CD4-positive, CD25-positive, alpha-beta regulatory T cell (primary cell): ENCODE data around the gene TIMP2. TPM values are rescaled to one million over a fixed set of nuclear protein-coding genes. Genes with fewer than 3 reads are reported as not detected.
"Not testable (repeated sequence)": the region's sequence is repeated elsewhere in the genome, so short reads cannot be mapped to it uniquely, and the experiment has no call there.

Experiments used
- ATAC-seq, 2 donors: fragments of 150-1000 bp; cut with Tn5 transposase; one replicate each; pipeline ENCODE4 v1.10.0; 2021; ENCODE audit warnings: low read depth in 2 of 2, moderate number of reproducible peaks in 2 of 2, moderate library complexity in 1 of 2
- DNase-seq, 3 donors: peaks; one replicate each; pipeline versions ENCODE4 v3.0.0 to v3.0.0-alpha.2; 2012 to 2022; ENCODE audit warnings: mixed read lengths in 1 of 3
- H3K27ac ChIP-seq: one replicate; pipeline ENCODE4 v1.7.0; 2013; ENCODE audit warnings: mild to moderate bottlenecking, low read length; ENCODE audit not compliant: insufficient read depth, poor library complexity, severe bottlenecking
- H3K27me3 ChIP-seq: one replicate; pipeline ENCODE4 v1.7.0; 2013; ENCODE audit warnings: low read length; ENCODE audit not compliant: control insufficient read depth, insufficient read depth
- H3K36me3 ChIP-seq: one replicate; pipeline ENCODE4 v1.7.0; 2013; ENCODE audit warnings: mild to moderate bottlenecking, low read length, moderate library complexity; ENCODE audit not compliant: control insufficient read depth, insufficient read depth
- H3K4me1 ChIP-seq: 2 replicates; pipeline ENCODE4 v1.7.0; 2013; ENCODE audit warnings: mild to moderate bottlenecking, low read length; ENCODE audit not compliant: insufficient read depth, control insufficient read depth, poor library complexity, severe bottlenecking
- H3K4me3 ChIP-seq: one replicate; pipeline ENCODE4 v1.7.0; 2013; ENCODE audit warnings: low read depth, mild to moderate bottlenecking, low read length, moderate library complexity
- H3K9me3 ChIP-seq, 2 experiments: 1 replicate in 1 of 2; 2 replicates in 1 of 2; pipeline ENCODE4 v1.7.0; 2013; ENCODE audit warnings: low read length in 2 of 2, mild to moderate bottlenecking in 1 of 2, moderate library complexity in 1 of 2; ENCODE audit not compliant: control insufficient read depth in 2 of 2
- H3K27ac Mint-ChIP-seq, 3 donors: one replicate each; pipeline ENCODE4 v1.8.0; 2020 to 2022; ENCODE audit warnings: mild to moderate bottlenecking in 3 of 3, mixed read lengths in 3 of 3, moderate library complexity in 2 of 3
- H3K27me3 Mint-ChIP-seq: one replicate; pipeline ENCODE4 v1.8.0; 2022; ENCODE audit warnings: mild to moderate bottlenecking, mixed read lengths
- H3K36me3 Mint-ChIP-seq: one replicate; pipeline ENCODE4 v1.8.0; 2020; ENCODE audit warnings: mixed read lengths
- H3K4me1 Mint-ChIP-seq, 4 donors: one replicate each; pipeline ENCODE4 v1.8.0; 2020 to 2022; ENCODE audit warnings: mixed read lengths in 4 of 4, mild to moderate bottlenecking in 1 of 4
- H3K4me3 Mint-ChIP-seq, 4 donors: one replicate each; pipeline ENCODE4 v1.8.0; 2020 to 2022; ENCODE audit warnings: mild to moderate bottlenecking in 4 of 4, mixed read lengths in 4 of 4, moderate library complexity in 3 of 4
- H3K9me3 Mint-ChIP-seq, 7 donors: one replicate each; pipeline ENCODE4 v1.8.0; 2020 to 2022; ENCODE audit warnings: mixed read lengths in 7 of 7, mild to moderate bottlenecking in 3 of 7, moderate library complexity in 2 of 7
- polyA plus RNA-seq, 4 donors: library from polyadenylated mRNA; unstranded; fragments of 300-500 nt; fragmentation: Illumina TruSeq; gene quantifications; one replicate each; pipeline ENCODE4 v1.2.3, GENCODE V29; 2021
- total RNA-seq: library from RNA; stranded (reverse); gene quantifications from one replicate; pipeline ENCODE4 v1.2.3, GENCODE V29; 2022

Gene TIMP2
- total and polyA plus RNA-seq, 5 donors from 2014 or later = 0.29 to 6.5 (median 0.40) TPM; not detected in 1

GRCh38 chr17:78882540-78883088, 42.6 kb downstream of the TIMP2 start:
- H3K27ac Mint-ChIP-seq = peak overlapping the region; percentile 47 to 71 (median 51)
- Histone ChIP-seq H3K4me3 (no peak overlapping the region), H3K27ac (no peak overlapping the region), H3K27me3 (no peaks in the 10 kb centered on the region), H3K36me3 (no peaks in the 10 kb centered on the region), H3K9me3 (no peaks in the 10 kb centered on the region), H3K4me1 (peaks cover 21% of the 10 kb centered on the region)
- H3K36me3 Mint-ChIP-seq = no peaks in the 10 kb centered on the region
- DNase-seq (no peak), ATAC-seq (no peak)
- peaks cover 0 to 1% (median 0%) of the 10 kb centered on the region in 7 donors for H3K9me3 Mint-ChIP-seq
- H3K4me1 Mint-ChIP-seq = peaks cover 8 to 43% (median 8%) of the 10 kb centered on the region in 4 donors
- H3K4me3 Mint-ChIP-seq = no peak overlapping the region
- no peaks in the 10 kb centered on the region for H3K27me3 Mint-ChIP-seq

GRCh38 chr17:78879635-78880186, 45.5 kb downstream of the TIMP2 start:
- peak overlapping the region; percentile 47 for H3K27ac ChIP-seq
- H3K36me3 Mint-ChIP-seq = no peaks in the 10 kb centered on the region

GRCh38 chr17:78878871-78879527, 46.2 kb downstream of the TIMP2 start:
- H3K4me1 ChIP-seq = peaks cover 21% of the 10 kb centered on the region
- Mint-ChIP-seq H3K27me3 (peaks cover 5% of the 10 kb centered on the region), H3K27ac (peak overlapping the region; percentile 76 to 93 (median 84)), H3K36me3 (no peaks in the 10 kb centered on the region), H3K4me3 (peak overlapping the region in 3 of 4 donors; percentile 33 to 86 (median 79)), H3K4me1 (peaks cover 0 to 49% (median 8%) of the 10 kb centered on the region in 4 donors), H3K9me3 (no peaks in the 10 kb centered on the region)
- no peaks in the 10 kb centered on the region for H3K27me3 ChIP-seq
- peak overlapping the region; percentile 50 for H3K4me3 ChIP-seq
- ATAC-seq = no peak
- no peaks in the 10 kb centered on the region for H3K9me3 ChIP-seq
- H3K27ac ChIP-seq = no peak overlapping the region
- DNase-seq = no peak
- H3K36me3 ChIP-seq = no peaks in the 10 kb centered on the region

More at GRCh38 chr17:78879635-78880186, 45.5 kb downstream of the TIMP2 start:
- no peaks in the 10 kb centered on the region for H3K36me3 ChIP-seq
- H3K9me3 ChIP-seq = no peaks in the 10 kb centered on the region
- Mint-ChIP-seq H3K4me3 (peak overlapping the region; percentile 33 to 86 (median 74)), H3K27ac (peak overlapping the region; percentile 84 to 93 (median 86)), H3K4me1 (peaks cover 0 to 49% (median 8%) of the 10 kb centered on the region in 4 donors), H3K27me3 (peaks cover 5% of the 10 kb centered on the region), H3K9me3 (no peaks in the 10 kb centered on the region)
- ATAC-seq = peak in 1 of 2 donors; percentile 42
- no peaks in the 10 kb centered on the region for H3K27me3 ChIP-seq
- DNase-seq = peak in 2 of 3 donors; percentile 35 to 78
- peak overlapping the region; percentile 50 for H3K4me3 ChIP-seq
- peaks cover 21% of the 10 kb centered on the region for H3K4me1 ChIP-seq

GRCh38 chr17:78878261-78878660, 46.9 kb downstream of the TIMP2 start:
- Histone ChIP-seq H3K4me3 (no peak overlapping the region), H3K27ac (no peak overlapping the region), H3K27me3 (no peaks in the 10 kb centered on the region), H3K36me3 (no peaks in the 10 kb centered on the region), H3K9me3 (no peaks in the 10 kb centered on the region), H3K4me1 (peaks cover 21% of the 10 kb centered on the region)
- Mint-ChIP-seq H3K36me3 (no peaks in the 10 kb centered on the region), H3K4me3 (peak overlapping the region in 2 of 4 donors; percentile 25 to 63), H3K27ac (peak overlapping the region in 1 of 3 donors; percentile 68), H3K27me3 (peaks cover 5% of the 10 kb centered on the region), H3K4me1 (peaks cover 0 to 43% (median 8%) of the 10 kb centered on the region in 4 donors), H3K9me3 (no peaks in the 10 kb centered on the region)
- DNase-seq (no peak), ATAC-seq (no peak)

GRCh38 chr17:78876954-78877517, 48.2 kb downstream of the TIMP2 start:
- not testable (repeated sequence) for H3K36me3 ChIP-seq, H3K27me3 Mint-ChIP-seq, H3K9me3 Mint-ChIP-seq, H3K27ac ChIP-seq, H3K4me3 Mint-ChIP-seq, H3K36me3 Mint-ChIP-seq, H3K27me3 ChIP-seq, H3K4me3 ChIP-seq, H3K9me3 ChIP-seq, DNase-seq, ATAC-seq
- peaks cover 15% of the 10 kb centered on the region for H3K4me1 ChIP-seq
- peaks cover 0 to 34% (median 6%) of the 10 kb centered on the region in 4 donors for H3K4me1 Mint-ChIP-seq
- H3K27ac Mint-ChIP-seq = peak overlapping the region in 1 of 3 donors; percentile 62

GRCh38 chr17:78876094-78876597, 49.0 kb downstream of the TIMP2 start:
- no peak overlapping the region for H3K4me3 Mint-ChIP-seq
- H3K9me3 ChIP-seq = no peaks in the 10 kb centered on the region
- ATAC-seq (no peak), DNase-seq (no peak)
- H3K36me3 ChIP-seq = no peaks in the 10 kb centered on the region
- peaks cover 0 to 32% (median 6%) of the 10 kb centered on the region in 4 donors for H3K4me1 Mint-ChIP-seq
- H3K36me3 Mint-ChIP-seq = no peaks in the 10 kb centered on the region
- H3K27ac ChIP-seq = no peak overlapping the region
- no peaks in the 10 kb centered on the region for H3K27me3 ChIP-seq
- H3K27ac Mint-ChIP-seq = no peak overlapping the region
- H3K27me3 Mint-ChIP-seq = peaks cover 5% of the 10 kb centered on the region
- no peaks in the 10 kb centered on the region for H3K9me3 Mint-ChIP-seq
- peaks cover 15% of the 10 kb centered on the region for H3K4me1 ChIP-seq
- no peak overlapping the region for H3K4me3 ChIP-seq

GRCh38 chr17:78875363-78876093, 49.7 kb downstream of the TIMP2 start:
- Mint-ChIP-seq H3K4me1 (peaks cover 0 to 30% (median 6%) of the 10 kb centered on the region in 4 donors), H3K27me3 (peaks cover 5% of the 10 kb centered on the region), H3K36me3 (no peaks in the 10 kb centered on the region), H3K27ac (peak overlapping the region in 1 of 3 donors; percentile 48), H3K9me3 (no peaks in the 10 kb centered on the region), H3K4me3 (no peak overlapping the region)
- Histone ChIP-seq H3K36me3 (no peaks in the 10 kb centered on the region), H3K27ac (no peak overlapping the region), H3K9me3 (no peaks in the 10 kb centered on the region), H3K27me3 (no peaks in the 10 kb centered on the region), H3K4me1 (peaks cover 15% of the 10 kb centered on the region), H3K4me3 (no peak overlapping the region)
- DNase-seq = no peak
- no peak for ATAC-seq
